ENCODE results near the gene CADPS.

- no peak for TF ChIP-seq POLR2A (IDR thresholded peaks at IDR 0.05)
- TF ChIP-seq CTCF (IDR thresholded peaks at IDR 0.05 in 8 of 11, conservative IDR thresholded peaks at IDR 0.05 in 3 of 11) = no peak
- TF ChIP-seq POLR2AphosphoS5 (IDR thresholded peaks at IDR 0.05) = no peak
These were observed 151.9 kb downstream of the CADPS start for GRCh38 chr3:62723166-62723913.
